Pancreas (tissue), 10 donors: ENCODE results near the gene LMAN1L. TPM values are rescaled to one million over a fixed set of nuclear protein-coding genes. Genes with fewer than 3 reads are reported as not detected.

ENCODE experiments used
- ATAC-seq, 4 donors: fragments of 200-7000 bp; cut with Tn5 transposase; one replicate each; pipeline versions ENCODE4 v1.8.0 to v1.9.1; 2020; ENCODE audit warnings: mild to moderate bottlenecking in 4 of 4, moderate library complexity in 4 of 4
- DNase-seq, 6 donors: peaks; one replicate each; pipeline ENCODE4 v3.0.0-alpha.2; 2020
- FAIRE-seq: peaks from 2 replicates; lab custom pipeline; 2012; peaks lifted over from hg19 to GRCh38; lab: Jason Lieb, UNC
- H3K27ac ChIP-seq, 4 donors: fragments of 200-600 bp; sonication (generic); 1 replicate in 3 of 4; 2 replicates in 1 of 4; pipeline versions ENCODE4 v1.5.0 to v1.8.0; 2020
- H3K27me3 ChIP-seq, 4 donors: fragments of 200-600 bp; one replicate each; pipeline ENCODE4 v1.8.0; 2021
- H3K36me3 ChIP-seq, 3 donors: fragments of 200-600 bp; sonication (generic) in 1 of 3; one replicate each; pipeline versions ENCODE4 v1.5.0 to v1.8.0; 2020 to 2021
- H3K4me1 ChIP-seq, 3 donors: fragments of 200-600 bp; one replicate each; pipeline ENCODE4 v1.8.0; 2021
- H3K4me3 ChIP-seq, 4 donors: fragments of 200-600 bp; sonication (generic) in 2 of 4; one replicate each; pipeline versions ENCODE4 v1.5.0 to v1.8.0; 2020 to 2021
- H3K9me3 ChIP-seq, 4 donors: fragments of 200-600 bp; one replicate each; pipeline ENCODE4 v1.8.0; 2021
- WGBS, 2 donors: extraction: QIAGEN DNeasy Blood & Tissue Kit; methylation state at CpG; one replicate each; pipeline ENCODE4 v1.1.7; 2013; 5-methylcytosine and 5-hydroxymethylcytosine counted together
- intact Hi-C, 3 donors: fragments of 100-400 bp; cut with DNase I; formaldehyde crosslinking; loops; one replicate each; pipeline versions ENCODE4 v1.11.1 to v1.14.2; 2022
- polyA plus RNA-seq, 2 donors: library from polyadenylated mRNA; stranded (reverse); fragments of 200-250 nt; gene quantifications; one replicate each; pipeline ENCODE4 v1.2.3, GENCODE V29; 2013
- total RNA-seq, 6 donors: library from RNA; stranded (reverse); fragmentation: NEBNext Ultra II Directional in 4 of 6; extraction: Animal tissue kit (Norgen Biotek cat#: 25700) in 4 of 6; gene quantifications; one replicate each; pipeline versions ENCODE4 v1.2.1 to v1.2.4, GENCODE V29; 2021 to 2023
- TF ChIP-seq, protein P1 (sequence below), 4 donors: fragments of 200-600 bp; sonication (generic) in 3 of 4; IDR thresholded peaks; one replicate each; pipeline versions ENCODE4 v1.5.0 to v1.8.0; 2021; ENCODE audit warnings: antibody characterized with exemption in 4 of 4
- donor health status: healthy with polysubstance abuse.
- donor health status: DM: no; HTN: no; CAD: no; lungs with moderate emphysema.
- donor health status: DM: no; HTN: no; CAD: no.
- donor health status: control.
- donor health status: control.
- donor health status: Bipolar disorder and iron deficiency.
- donor health status: DM: yes; HTN: yes; CAD: no.
- donor health status: DM: no; HTN: no; CAD: no.
- donor health status: DM: no; HTN: no; CAD: no.
- donor health status: DM: yes; HTN: yes; CAD: no.

The LMAN1L gene
- total and polyA plus RNA-seq, 8 donors, result 0.14 TPM; not detected in 7

- intact Hi-C loops, result loop anchor here in 1 of 3 donors (5.0 kb wide), 1 partner anchor 55 kb away; the partner anchor contains the start of gene CSK
- no peaks in the 10 kb centered on the region for H3K36me3 ChIP-seq
- FAIRE-seq, result no peak
Measured at GRCh38 chr15:74836846-74837245, 24.2 kb downstream of the LMAN1L start.

DNA sequence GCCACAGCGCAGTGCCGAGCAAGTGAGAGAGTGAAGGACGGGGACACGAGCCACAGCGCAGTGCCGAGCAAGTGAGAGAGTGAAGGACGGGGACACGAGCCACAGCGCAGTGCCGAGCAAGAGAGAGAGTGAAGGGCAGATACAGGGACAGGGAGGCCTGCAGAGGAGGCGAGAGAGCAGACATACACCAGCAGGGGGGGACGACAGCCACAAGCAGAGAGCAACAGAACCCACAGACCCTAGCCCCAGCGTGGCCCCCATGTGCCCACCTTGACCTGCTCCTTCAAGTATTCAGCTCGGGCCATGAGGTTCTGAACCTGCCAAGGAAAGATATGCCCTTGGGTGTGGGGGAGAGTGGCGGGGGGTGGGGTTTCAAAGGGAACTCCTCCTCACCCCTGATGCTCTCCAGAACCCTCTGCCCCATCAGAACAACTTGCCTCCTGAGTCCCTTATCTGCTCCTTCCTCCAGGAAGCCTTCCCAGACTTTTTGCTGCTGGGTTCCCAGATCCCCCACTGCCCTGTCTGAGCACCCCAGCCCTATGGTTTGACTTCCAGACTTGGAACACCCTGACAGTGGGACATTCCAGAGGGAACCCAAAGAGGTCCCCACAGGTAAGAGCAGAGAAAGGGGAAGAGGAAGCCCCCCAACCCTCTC is 25.0 kb downstream of the LMAN1L start:
- Histone ChIP-seq H3K36me3 (no peaks in the 10 kb centered on the region), H3K4me1 (peaks cover 4 to 6% (median 5%) of the 10 kb centered on the region in 3 donors), H3K4me3 (no peak overlapping the region), H3K27ac (no peak overlapping the region), H3K27me3 (no peaks in the 10 kb centered on the region), H3K9me3 (no peaks in the 10 kb centered on the region)
- intact Hi-C loops, result loop anchor here in 1 of 3 donors (5.0 kb wide), 1 partner anchor 55 kb away; the partner anchor contains the start of gene CSK
- FAIRE-seq, result no peak
- ATAC-seq, result no peak
- WGBS, 2 donors, result 92 to 93% methylated on average over 15 of the region's 15 CpGs
- TF ChIP-seq, protein P1, sequence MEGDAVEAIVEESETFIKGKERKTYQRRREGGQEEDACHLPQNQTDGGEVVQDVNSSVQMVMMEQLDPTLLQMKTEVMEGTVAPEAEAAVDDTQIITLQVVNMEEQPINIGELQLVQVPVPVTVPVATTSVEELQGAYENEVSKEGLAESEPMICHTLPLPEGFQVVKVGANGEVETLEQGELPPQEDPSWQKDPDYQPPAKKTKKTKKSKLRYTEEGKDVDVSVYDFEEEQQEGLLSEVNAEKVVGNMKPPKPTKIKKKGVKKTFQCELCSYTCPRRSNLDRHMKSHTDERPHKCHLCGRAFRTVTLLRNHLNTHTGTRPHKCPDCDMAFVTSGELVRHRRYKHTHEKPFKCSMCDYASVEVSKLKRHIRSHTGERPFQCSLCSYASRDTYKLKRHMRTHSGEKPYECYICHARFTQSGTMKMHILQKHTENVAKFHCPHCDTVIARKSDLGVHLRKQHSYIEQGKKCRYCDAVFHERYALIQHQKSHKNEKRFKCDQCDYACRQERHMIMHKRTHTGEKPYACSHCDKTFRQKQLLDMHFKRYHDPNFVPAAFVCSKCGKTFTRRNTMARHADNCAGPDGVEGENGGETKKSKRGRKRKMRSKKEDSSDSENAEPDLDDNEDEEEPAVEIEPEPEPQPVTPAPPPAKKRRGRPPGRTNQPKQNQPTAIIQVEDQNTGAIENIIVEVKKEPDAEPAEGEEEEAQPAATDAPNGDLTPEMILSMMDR (IDR thresholded peaks at IDR 0.05), result no peak
- no peak for DNase-seq

More at GRCh38 chr15:74836846-74837245, 24.2 kb downstream of the LMAN1L start:
- no peaks in the 10 kb centered on the region for H3K9me3 ChIP-seq
- no peaks in the 10 kb centered on the region for H3K27me3 ChIP-seq
- TF ChIP-seq, protein P1 (IDR thresholded peaks at IDR 0.05), result no peak
- no peak for ATAC-seq
- no peak overlapping the region for H3K4me3 ChIP-seq
- WGBS, 2 donors, result 81 to 86% methylated on average over 7 of the region's 7 CpGs
- H3K4me1 ChIP-seq, result peaks cover under 1 to 1% (median 1%) of the 10 kb centered on the region in 3 donors
- no peak for DNase-seq
- no peak overlapping the region for H3K27ac ChIP-seq

DNA sequence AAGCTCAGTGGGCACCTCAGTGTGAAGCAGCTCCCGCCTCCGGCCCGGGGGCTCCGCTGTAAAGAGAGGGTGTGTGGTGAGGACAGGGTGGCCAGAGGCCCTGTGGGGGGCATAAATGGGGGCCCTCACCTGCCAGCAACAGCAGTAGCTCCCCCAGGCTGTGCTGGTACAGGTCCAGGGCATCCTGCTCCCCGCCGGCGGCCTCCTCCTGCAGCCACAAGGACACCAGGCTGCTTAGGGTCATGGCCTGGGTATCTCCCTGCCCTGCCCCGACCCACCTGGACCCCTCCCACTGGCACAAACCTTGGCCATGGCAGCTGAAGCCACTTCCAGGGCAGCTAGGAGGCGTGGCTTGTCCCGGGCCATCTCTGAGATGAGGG is 25.5 kb downstream of the LMAN1L start:
- H3K4me3 ChIP-seq, result no peak overlapping the region
- TF ChIP-seq, protein P1 (IDR thresholded peaks at IDR 0.05), result no peak
- ATAC-seq, result no peak
- DNase-seq, result no peak
- 88 to 93% methylated on average over 10 of the region's 10 CpGs for WGBS, 2 donors
- FAIRE-seq, result no peak
- intact Hi-C loops, result loop anchor here in 1 of 3 donors (5.0 kb wide), 1 partner anchor 56 kb away; the partner anchor contains the start of gene CSK
- H3K27me3 ChIP-seq, result no peaks in the 10 kb centered on the region
- H3K4me1 ChIP-seq, result peaks cover 4 to 6% (median 5%) of the 10 kb centered on the region in 3 donors
- H3K9me3 ChIP-seq, result no peaks in the 10 kb centered on the region
- H3K27ac ChIP-seq, result no peak overlapping the region
- H3K36me3 ChIP-seq, result no peaks in the 10 kb centered on the region

DNA sequence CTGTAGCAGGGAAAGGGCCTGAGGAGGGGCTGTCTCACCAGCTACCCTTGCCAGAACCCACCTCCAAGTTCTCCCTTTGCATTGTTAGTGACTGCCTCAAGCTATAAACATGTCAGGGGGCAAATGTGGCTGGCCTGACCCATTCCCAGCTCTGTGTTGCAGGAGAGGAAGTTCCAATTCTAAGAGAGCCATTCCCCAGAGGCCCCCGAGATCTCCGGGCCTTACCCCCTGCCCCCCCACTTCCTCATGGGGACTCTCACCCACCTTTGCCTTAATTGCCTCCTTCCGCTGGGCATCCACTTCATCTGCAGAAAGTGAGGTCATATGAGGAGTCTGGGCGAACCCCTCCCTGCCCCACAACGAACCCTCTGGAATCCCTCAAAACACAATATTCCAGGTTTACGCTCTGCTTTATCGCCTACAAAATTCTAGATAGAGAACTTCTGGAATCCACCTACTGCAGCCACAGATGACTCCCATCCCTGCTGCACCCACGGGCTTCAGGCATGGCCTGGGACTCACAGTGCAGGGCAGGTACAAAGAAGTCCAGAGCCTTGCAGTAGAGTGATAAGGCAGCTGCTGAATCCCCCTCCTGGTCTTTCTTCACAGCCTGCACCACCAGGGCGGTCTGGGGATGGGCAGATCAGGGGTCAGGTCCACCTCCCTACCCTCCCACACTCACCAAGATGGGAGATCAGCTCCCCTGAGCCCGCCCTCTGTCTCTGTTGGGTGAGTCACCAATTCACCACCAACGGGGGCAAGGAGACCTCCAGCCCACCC is 26.3 kb downstream of the LMAN1L start:
- Histone ChIP-seq H3K9me3 (no peaks in the 10 kb centered on the region), H3K4me1 (peaks cover 4 to 6% (median 5%) of the 10 kb centered on the region in 3 donors), H3K27me3 (no peaks in the 10 kb centered on the region), H3K27ac (no peak overlapping the region), H3K4me3 (no peak overlapping the region), H3K36me3 (no peaks in the 10 kb centered on the region)
- 91 to 93% methylated on average over 11 of the region's 11 CpGs for WGBS, 2 donors
- no peak for DNase-seq
- no peak for ATAC-seq
- FAIRE-seq, result no peak
- intact Hi-C loops, result loop anchor here in 1 of 3 donors (5.0 kb wide), 1 partner anchor 57 kb away; the partner anchor contains the start of gene CSK
- TF ChIP-seq, protein P1 (IDR thresholded peaks at IDR 0.05), result no peak
